GM18505 (cell line): ENCODE data around the gene PAWR.
"Not testable (repeated sequence)": the region's sequence is repeated elsewhere in the genome, so short reads cannot be mapped to it uniquely, and the experiment has no call there.

ENCODE experiments used
- ATAC-seq: cut with Tn5 transposase; IDR thresholded peaks from one replicate; pipeline ENCODE4 v1.9.1; 2021; ENCODE audit not compliant: unreplicated experiment
- POLR2A ChIP-seq: IDR thresholded peaks from 4 replicates; pipeline ENCODE4 v1.6.1; 2011; ENCODE audit warnings: borderline replicate concordance; ENCODE audit not compliant: insufficient read depth, insufficient read length; ENCODE audit errors: extremely low read depth

The PAWR gene

GRCh38 chr12:79549531-79550271 lies 141.1 kb downstream of the PAWR start:
- ATAC-seq: no peak
- TF ChIP-seq POLR2A: no peak

GRCh38 chr12:79548610-79548924 lies 142.2 kb downstream of the PAWR start:
- ATAC-seq: no peak
- TF ChIP-seq POLR2A: no peak

GRCh38 chr12:79547735-79548609 lies 142.8 kb downstream of the PAWR start:
- ATAC-seq: no peak
- TF ChIP-seq POLR2A: no peak

- no peak for ATAC-seq
- TF ChIP-seq POLR2A: no peak
These were observed 143.6 kb downstream of the PAWR start for GRCh38 chr12:79547044-79547734.

- ATAC-seq: no peak
- TF ChIP-seq POLR2A: no peak
These were observed 144.2 kb downstream of the PAWR start for GRCh38 chr12:79546466-79547043.

- not testable (repeated sequence) for ATAC-seq
These were observed 146.3 kb downstream of the PAWR start for GRCh38 chr12:79544439-79544838.

GRCh38 chr12:79537675-79538074 lies 153.1 kb downstream of the PAWR start:
- no peak for ATAC-seq
- no peak for TF ChIP-seq POLR2A

GRCh38 chr12:79535751-79536150 lies 155.0 kb downstream of the PAWR start:
- no peak for TF ChIP-seq POLR2A
- no peak for ATAC-seq
